T-helper 9 cell (primary cell): ENCODE measurements around the gene GLCE.
"Not testable (repeated sequence)": the region's sequence is repeated elsewhere in the genome, so short reads cannot be mapped to it uniquely, and the experiment has no call there.

Experiments used
- DNase-seq: peaks from one replicate; pipeline ENCODE4 v3.0.0-alpha.2; 2020

The GLCE gene

GRCh38 chr15:69302087-69302486 lies 141.7 kb downstream of the GLCE start:
- DNase-seq: not testable (repeated sequence)

- DNase-seq: no peak
Observed at GRCh38 chr15:69302929-69303328, 142.5 kb downstream of the GLCE start.

- DNase-seq: no peak
Observed at GRCh38 chr15:69303337-69304181, 143.1 kb downstream of the GLCE start.

- no peak for DNase-seq
Observed at GRCh38 chr15:69304182-69304545, 143.7 kb downstream of the GLCE start.

GRCh38 chr15:69305204-69305931 lies 144.9 kb downstream of the GLCE start:
- no peak for DNase-seq

- DNase-seq: no peak
Observed at GRCh38 chr15:69305933-69306568, 145.6 kb downstream of the GLCE start.

GRCh38 chr15:69307939-69308338 lies 147.5 kb downstream of the GLCE start:
- DNase-seq: no peak

- DNase-seq: no peak
Observed at GRCh38 chr15:69308949-69309348, 148.5 kb downstream of the GLCE start.

GRCh38 chr15:69311319-69311721 lies 150.9 kb downstream of the GLCE start:
- DNase-seq: no peak

- no peak for DNase-seq
Observed at GRCh38 chr15:69313432-69314000, 153.1 kb downstream of the GLCE start.

- DNase-seq: no peak
Observed at GRCh38 chr15:69314131-69314530, 153.7 kb downstream of the GLCE start.

- DNase-seq: no peak
Observed at GRCh38 chr15:69314736-69315135, 154.3 kb downstream of the GLCE start.

GRCh38 chr15:69315402-69316110 lies 155.1 kb downstream of the GLCE start:
- no peak for DNase-seq

- no peak for DNase-seq
Observed at GRCh38 chr15:69316291-69316690, 155.9 kb downstream of the GLCE start.

- no peak for DNase-seq
Observed at GRCh38 chr15:69317392-69317841, 157.0 kb downstream of the GLCE start.

GRCh38 chr15:69318033-69318432 lies 157.6 kb downstream of the GLCE start:
- DNase-seq: no peak

- no peak for DNase-seq
Observed at GRCh38 chr15:69319384-69320375, 159.2 kb downstream of the GLCE start.

GRCh38 chr15:69320977-69321554 lies 160.6 kb downstream of the GLCE start:
- DNase-seq: no peak
